ENCODE results near the gene CD44. TPM values are rescaled to one million over a fixed set of nuclear protein-coding genes. Genes with fewer than 3 reads are reported as not detected.
A peak's percentile ranks its signal among the peaks of the same experiment; 100 is the strongest.
"Not testable (repeated sequence)": the region's sequence is repeated elsewhere in the genome, so short reads cannot be mapped to it uniquely, and the experiment has no call there.

CD44 gene
- 100 to 1,000 TPM in 1 of 4 donors, 10 to 100 TPM in 3; 67.1 to 180 (median 84.8) TPM for total RNA-seq

GRCh38 chr11:35138943-35139721, at the start of gene CD44:
Gene CD44, plus strand, starts transcription at chr11:35139171. Its CDS starts 133 bp downstream, at chr11:35139304.
- DNase-seq (ENCODE audit: low spot score in 2 of 2): peak; percentile 35 to 54
- 0% methylated on average over 52 to 55 of the region's 55 CpGs for WGBS, 2 donors
- H3K9me3 ChIP-seq: no peaks in the 10 kb centered on the region
- H3K4me1 ChIP-seq: peaks cover 0 to 62% (median 9%) of the 10 kb centered on the region in 4 donors
- no peaks in the 10 kb centered on the region for H3K36me3 ChIP-seq
- peak; percentile 40 to 43 for TF ChIP-seq POLR2A (IDR thresholded peaks at IDR 0.05)
- TF ChIP-seq CTCF (IDR thresholded peaks at IDR 0.05): no peak
- TF ChIP-seq EP300 (IDR thresholded peaks at IDR 0.05): peak in 1 of 2 donors; percentile 86
- peak within 1 kb of the TSS; percentile 72 to 95 (median 94) for H3K27ac ChIP-seq
- no peaks in the 10 kb centered on the region for H3K27me3 ChIP-seq
- peak within 1 kb of the TSS; percentile 66 to 83 (median 79) for H3K4me3 ChIP-seq

GRCh38 chr11:35089666-35090065, 49.3 kb upstream of the CD44 start:
- DNase-seq (ENCODE audit: low spot score in 2 of 2): no peak
- 100% methylated on average over 1 of the region's 1 CpG for WGBS, 2 donors
- H3K27ac ChIP-seq: no peak overlapping the region
- TF ChIP-seq CTCF (IDR thresholded peaks at IDR 0.05) (no peak), EP300 (IDR thresholded peaks at IDR 0.05) (no peak), POLR2A (IDR thresholded peaks at IDR 0.05) (no peak)
- no peaks in the 10 kb centered on the region for H3K36me3 ChIP-seq
- peaks cover 0 to 7% (median 4%) of the 10 kb centered on the region in 4 donors for H3K4me1 ChIP-seq
- no peaks in the 10 kb centered on the region for H3K9me3 ChIP-seq
- no peaks in the 10 kb centered on the region for H3K27me3 ChIP-seq
- H3K4me3 ChIP-seq: no peak overlapping the region

- Histone ChIP-seq H3K27ac (no peak overlapping the region), H3K36me3 (no peaks in the 10 kb centered on the region), H3K27me3 (no peaks in the 10 kb centered on the region), H3K9me3 (peaks cover 0 to 2% (median 0%) of the 10 kb centered on the region in 4 donors), H3K4me1 (peaks cover 0 to 7% (median 2%) of the 10 kb centered on the region in 4 donors), H3K4me3 (no peak overlapping the region)
- TF ChIP-seq POLR2A (IDR thresholded peaks at IDR 0.05) (no peak), CTCF (IDR thresholded peaks at IDR 0.05) (no peak), EP300 (IDR thresholded peaks at IDR 0.05) (no peak)
- WGBS, 2 donors: 91 to 99% methylated on average over 4 of the region's 4 CpGs
- DNase-seq (ENCODE audit: low spot score in 2 of 2): no peak
Observed at GRCh38 chr11:35090125-35090524, 48.8 kb upstream of the CD44 start.

GRCh38 chr11:35090991-35091390, 48.0 kb upstream of the CD44 start:
- not testable (repeated sequence) for H3K36me3 ChIP-seq; H3K4me1 ChIP-seq; H3K4me3 ChIP-seq; DNase-seq (ENCODE audit: low spot score in 2 of 2); H3K27ac ChIP-seq; H3K9me3 ChIP-seq; H3K27me3 ChIP-seq
- 61 to 75% methylated on average over 6 of the region's 6 CpGs for WGBS, 2 donors

- H3K27me3 ChIP-seq: no peaks in the 10 kb centered on the region
- no peaks in the 10 kb centered on the region for H3K36me3 ChIP-seq
- H3K9me3 ChIP-seq: peaks cover 0 to 7% (median 0%) of the 10 kb centered on the region in 4 donors
- no peak for DNase-seq (ENCODE audit: low spot score in 2 of 2)
- no peak overlapping the region for H3K27ac ChIP-seq
- 73 to 76% methylated on average over 2 of the region's 2 CpGs for WGBS, 2 donors
- no peak overlapping the region for H3K4me3 ChIP-seq
- H3K4me1 ChIP-seq: peaks cover 0 to 19% (median 0%) of the 10 kb centered on the region in 4 donors
- no peak for TF ChIP-seq POLR2A (IDR thresholded peaks at IDR 0.05)
- TF ChIP-seq CTCF (IDR thresholded peaks at IDR 0.05): no peak
- TF ChIP-seq EP300 (IDR thresholded peaks at IDR 0.05): no peak
Observed at GRCh38 chr11:35096723-35097122, 42.2 kb upstream of the CD44 start.
